Activated naive CD4-positive, alpha-beta T cell treated with anti-CD3 and anti-CD28 coated beads, Interleukin-2, amount 50 U/mL, for 24 hours (primary cell): Measurements from ENCODE around the gene CA6.
"Not testable (repeated sequence)": the region's sequence is repeated elsewhere in the genome, so short reads cannot be mapped to it uniquely, and the experiment has no call there.

ENCODE experiments used
- H3K27ac Mint-ChIP-seq: one replicate; pipeline ENCODE4 v1.8.0; 2021; ENCODE audit warnings: mild to moderate bottlenecking, mixed read lengths
- H3K27me3 Mint-ChIP-seq: one replicate; pipeline ENCODE4 v1.8.0; 2021; ENCODE audit warnings: mixed read lengths
- H3K36me3 Mint-ChIP-seq: one replicate; pipeline ENCODE4 v1.8.0; 2021; ENCODE audit warnings: mixed read lengths
- H3K4me1 Mint-ChIP-seq: one replicate; pipeline ENCODE4 v1.8.0; 2021; ENCODE audit warnings: mixed read lengths
- H3K4me3 Mint-ChIP-seq: one replicate; pipeline ENCODE4 v1.8.0; 2021; ENCODE audit warnings: mild to moderate bottlenecking, mixed read lengths
- H3K9me3 Mint-ChIP-seq: one replicate; pipeline ENCODE4 v1.8.0; 2021; ENCODE audit warnings: mixed read lengths

CA6 gene

DNA sequence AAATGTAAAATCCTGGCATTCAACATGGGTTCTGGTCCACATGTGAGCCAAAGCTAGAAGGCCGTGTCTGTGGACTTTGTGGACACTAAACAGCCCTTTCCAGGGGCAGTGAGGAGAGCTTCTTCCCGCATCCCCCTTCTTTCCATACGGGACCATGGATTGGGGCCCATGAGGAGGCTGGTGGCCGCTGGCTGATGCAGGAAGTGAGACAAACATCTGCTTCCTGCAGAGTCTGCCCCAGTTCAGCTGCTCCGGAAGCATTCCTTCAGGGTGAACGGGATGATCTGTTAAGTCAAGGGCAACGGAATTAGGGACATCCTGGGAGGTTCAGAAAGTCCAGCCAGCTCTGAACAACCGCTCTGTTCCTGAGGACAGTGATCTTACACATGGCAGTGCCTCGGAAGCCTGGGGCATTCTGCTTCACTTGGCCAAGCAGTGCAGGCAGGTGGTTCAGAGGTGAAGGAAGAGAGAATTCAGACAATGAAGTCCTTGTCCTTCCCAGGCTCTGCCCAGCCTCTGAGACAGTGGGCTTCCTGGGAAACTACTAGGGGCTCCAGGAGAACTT is 1.5 kb downstream of the CA6 start:
- no peak overlapping the region for H3K4me3 Mint-ChIP-seq
- H3K27me3 Mint-ChIP-seq = no peaks in the 10 kb centered on the region
- H3K27ac Mint-ChIP-seq = peak overlapping the region; percentile 93
- no peaks in the 10 kb centered on the region for H3K36me3 Mint-ChIP-seq
- peaks cover 82% of the 10 kb centered on the region for H3K4me1 Mint-ChIP-seq
- H3K9me3 Mint-ChIP-seq = no peaks in the 10 kb centered on the region

DNA sequence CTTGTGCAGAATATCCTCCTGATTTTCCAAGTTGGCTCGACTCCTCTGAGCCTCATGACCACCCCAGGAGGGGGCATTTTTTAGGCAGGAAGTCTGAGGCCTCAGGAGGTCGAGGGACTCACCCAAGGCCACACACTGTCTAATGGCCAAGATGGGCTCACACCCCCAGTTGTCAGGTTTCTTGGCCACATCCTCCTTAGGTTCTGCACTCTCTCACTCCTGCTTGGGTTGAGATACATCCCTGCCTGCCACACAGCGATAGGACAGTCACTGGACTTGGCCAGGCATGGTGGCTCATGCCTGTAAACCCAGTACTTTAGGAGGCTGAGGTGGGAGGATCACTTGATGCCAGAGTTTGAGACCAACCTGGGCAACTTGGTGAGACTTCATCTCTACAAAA is 4.6 kb downstream of the CA6 start:
- Mint-ChIP-seq H3K27ac (peak overlapping the region; percentile 23), H3K27me3 (no peaks in the 10 kb centered on the region), H3K4me3 (no peak overlapping the region), H3K36me3 (no peaks in the 10 kb centered on the region), H3K9me3 (no peaks in the 10 kb centered on the region), H3K4me1 (peaks cover 68% of the 10 kb centered on the region)

DNA sequence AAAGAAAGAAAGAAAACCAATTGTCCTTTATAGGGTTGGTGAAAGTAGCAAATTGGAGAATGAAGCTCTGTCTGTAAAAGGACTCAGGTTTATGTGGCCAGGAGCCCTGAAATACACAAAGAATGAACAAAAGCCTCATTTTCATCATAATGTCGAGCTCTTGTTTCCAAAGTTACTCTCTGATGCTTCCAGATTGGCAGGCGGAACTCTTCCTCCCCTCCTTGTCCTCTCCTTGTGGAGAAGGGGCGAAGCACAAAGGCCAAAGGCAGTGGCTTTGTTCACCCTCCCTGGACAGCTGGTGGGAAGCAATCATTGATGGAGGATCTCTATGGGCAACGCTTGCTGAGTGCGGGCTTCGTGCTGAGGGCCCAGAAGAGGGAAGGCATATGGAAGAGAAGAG is 5.6 kb downstream of the CA6 start:
- Mint-ChIP-seq H3K36me3 (no peaks in the 10 kb centered on the region), H3K27me3 (no peaks in the 10 kb centered on the region), H3K4me3 (no peak overlapping the region), H3K27ac (no peak overlapping the region), H3K9me3 (no peaks in the 10 kb centered on the region), H3K4me1 (peaks cover 67% of the 10 kb centered on the region)

DNA sequence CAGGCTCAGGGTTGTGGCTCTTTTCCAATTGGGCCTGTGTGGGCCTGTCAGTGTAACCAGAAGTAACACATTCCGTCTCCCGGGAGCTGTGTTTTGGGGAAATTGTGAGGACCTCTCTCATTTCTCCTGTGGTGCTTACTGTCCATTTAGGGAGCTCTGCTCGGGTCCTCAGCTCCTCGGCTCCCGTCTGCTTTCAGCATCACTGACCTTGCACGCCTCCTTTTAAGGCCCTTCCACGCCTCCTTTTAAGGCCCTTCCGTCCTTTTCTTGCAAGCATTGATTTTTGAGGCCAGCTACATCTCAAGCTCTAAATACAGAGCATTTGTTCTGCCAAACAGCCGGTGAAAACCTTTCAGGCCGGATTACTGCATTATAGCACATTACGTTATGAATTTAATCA is 9.7 kb downstream of the CA6 start:
- Mint-ChIP-seq H3K9me3 (no peaks in the 10 kb centered on the region), H3K4me1 (peaks cover 59% of the 10 kb centered on the region), H3K36me3 (peaks cover 9% of the 10 kb centered on the region), H3K27me3 (no peaks in the 10 kb centered on the region), H3K4me3 (no peak overlapping the region), H3K27ac (no peak overlapping the region)

DNA sequence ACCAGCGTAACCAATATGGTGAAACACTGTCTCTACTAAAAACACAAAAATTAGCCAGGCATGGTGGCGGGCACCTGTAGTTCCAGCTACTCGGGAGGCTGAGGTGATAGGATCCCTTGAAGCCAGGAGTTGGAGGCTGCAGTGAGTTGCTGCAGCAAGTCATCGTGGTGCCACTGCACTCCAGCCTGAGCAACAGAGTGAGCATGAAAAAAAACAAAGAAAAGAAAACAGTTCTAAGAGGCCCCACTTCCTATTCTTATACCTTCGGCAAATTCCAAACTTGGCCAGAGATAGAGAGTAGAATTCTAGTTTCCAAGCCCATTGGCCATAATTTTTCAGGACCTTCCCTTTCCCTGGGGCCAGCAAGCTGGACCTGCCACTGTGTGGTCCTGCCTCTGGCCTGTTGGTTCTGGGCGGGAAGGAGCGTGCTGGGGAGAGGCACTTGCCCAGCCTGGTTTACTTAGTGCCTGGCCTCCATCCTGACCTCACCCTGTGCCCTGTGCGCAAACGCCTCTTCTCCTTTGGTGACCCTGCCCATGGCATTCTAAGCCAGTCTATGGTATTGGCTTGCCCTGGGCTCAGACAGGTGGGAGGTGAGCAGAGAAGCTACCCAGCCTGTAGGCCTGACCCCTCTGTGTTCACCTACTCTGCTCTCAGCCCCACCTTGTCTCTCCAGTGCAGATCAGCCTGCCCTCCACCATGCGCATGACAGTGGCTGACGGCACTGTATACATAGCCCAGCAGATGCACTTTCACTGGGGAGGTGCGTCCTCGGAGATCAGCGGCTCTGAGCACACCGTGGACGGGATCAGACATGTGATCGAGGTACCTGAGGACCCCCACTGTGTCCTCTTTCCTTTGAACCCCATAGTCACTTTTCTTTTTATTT is 11.0 kb downstream of the CA6 start:
- Mint-ChIP-seq H3K4me3 (peak overlapping the region; percentile 11), H3K27ac (peak overlapping the region; percentile 90), H3K9me3 (no peaks in the 10 kb centered on the region), H3K27me3 (no peaks in the 10 kb centered on the region), H3K36me3 (peaks cover 14% of the 10 kb centered on the region), H3K4me1 (peaks cover 65% of the 10 kb centered on the region)

DNA sequence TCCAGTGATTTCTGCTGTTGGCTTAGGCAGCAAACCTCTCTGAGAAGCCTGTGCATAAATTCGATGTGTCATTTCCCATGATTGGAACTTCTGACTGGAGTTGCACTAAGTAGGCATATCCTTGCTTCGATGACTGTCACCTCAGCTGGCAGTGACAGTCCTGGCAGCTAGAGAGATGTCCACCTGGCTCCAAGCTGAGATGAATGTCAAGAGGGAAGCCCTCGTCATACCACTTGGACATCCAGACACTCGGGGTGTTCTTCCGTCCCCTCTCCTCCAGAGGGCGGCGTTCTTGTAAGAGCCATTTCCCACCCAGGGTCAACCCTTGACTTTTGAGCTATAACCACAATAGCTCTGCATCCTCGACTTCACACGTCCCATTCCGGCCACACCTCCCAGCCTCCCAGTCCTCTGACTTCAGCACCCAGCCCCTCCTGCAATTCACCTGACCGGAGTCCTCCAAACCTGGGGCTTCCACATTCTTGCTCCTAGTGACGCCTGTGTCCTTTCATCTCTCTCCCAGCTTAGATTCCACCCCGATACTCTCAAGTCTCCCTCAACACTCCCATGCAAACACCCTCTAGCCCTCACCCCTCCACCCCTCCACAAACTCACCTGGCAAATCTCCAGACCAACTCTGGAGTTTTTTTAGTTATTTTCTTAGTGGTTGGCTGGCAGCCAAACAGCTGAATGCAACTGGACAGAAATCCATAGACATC is 17.3 kb downstream of the CA6 start:
- Mint-ChIP-seq H3K36me3 (peaks cover 29% of the 10 kb centered on the region), H3K4me3 (peak overlapping the region; percentile 54), H3K9me3 (no peaks in the 10 kb centered on the region), H3K4me1 (peaks cover 82% of the 10 kb centered on the region), H3K27me3 (no peaks in the 10 kb centered on the region), H3K27ac (peak overlapping the region; percentile 89)

DNA sequence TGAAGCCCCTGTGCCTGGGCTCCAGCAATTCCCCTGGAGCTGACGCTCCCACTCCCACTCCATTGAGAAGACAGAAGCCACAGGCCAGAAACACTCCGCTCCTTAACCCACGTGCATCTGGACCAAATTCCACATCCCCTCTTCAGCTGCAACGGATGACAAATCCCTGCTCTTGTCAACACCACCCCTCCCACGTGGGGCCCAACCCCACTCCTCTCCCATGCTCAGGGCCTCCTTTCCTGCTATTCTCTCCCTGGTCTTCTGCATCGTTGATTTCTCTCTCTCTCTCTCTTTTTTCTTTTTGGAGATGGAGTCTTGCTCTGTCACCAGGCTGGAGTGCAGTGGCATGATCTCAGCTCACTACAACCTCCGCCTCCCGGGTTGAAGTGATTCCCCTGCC is 18.3 kb downstream of the CA6 start:
- H3K4me1 Mint-ChIP-seq = peaks cover 81% of the 10 kb centered on the region

DNA sequence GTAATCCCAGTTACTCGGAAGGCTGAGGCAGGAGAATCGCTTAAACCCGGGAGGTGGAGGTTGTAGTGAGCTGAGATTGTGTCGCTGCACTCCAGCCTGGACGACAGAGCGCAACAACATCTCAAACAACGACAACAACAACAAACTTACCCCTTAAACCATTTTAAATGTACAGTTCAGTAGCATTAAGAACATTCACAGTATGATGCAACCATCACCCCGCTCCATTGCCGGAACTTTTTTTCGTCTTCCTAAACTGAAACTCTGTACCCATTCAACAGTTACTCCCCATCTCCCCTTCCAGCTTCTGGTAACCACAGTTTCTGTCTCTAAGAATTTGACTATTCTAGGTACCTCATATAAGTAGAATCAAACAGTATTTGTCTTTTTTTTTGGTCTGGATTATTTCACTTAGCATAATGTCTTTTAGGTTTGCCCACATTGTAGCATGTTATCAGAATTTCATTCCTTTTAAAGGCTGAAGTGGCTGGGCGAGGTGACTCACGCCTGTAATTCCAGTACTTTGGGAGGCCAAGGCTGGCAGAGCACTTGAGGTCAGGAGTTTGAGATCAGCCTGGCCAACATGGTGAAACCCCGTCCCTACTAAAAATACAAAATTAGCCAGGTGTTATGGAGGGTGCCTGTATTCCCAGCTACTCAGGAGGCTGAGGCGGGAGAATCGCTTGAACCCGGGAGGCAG is 19.6 kb downstream of the CA6 start:
- H3K27ac Mint-ChIP-seq = peak overlapping the region; percentile 96
- H3K9me3 Mint-ChIP-seq = no peaks in the 10 kb centered on the region
- H3K4me1 Mint-ChIP-seq = peaks cover 84% of the 10 kb centered on the region
- no peaks in the 10 kb centered on the region for H3K27me3 Mint-ChIP-seq
- H3K36me3 Mint-ChIP-seq = peaks cover 21% of the 10 kb centered on the region
- peak overlapping the region; percentile 71 for H3K4me3 Mint-ChIP-seq

More for the DNA sequence above, 18.3 kb downstream of the CA6 start:
- H3K4me3 Mint-ChIP-seq = peak overlapping the region; percentile 71
- no peaks in the 10 kb centered on the region for H3K9me3 Mint-ChIP-seq
- H3K27ac Mint-ChIP-seq = peak overlapping the region; percentile 96
- H3K36me3 Mint-ChIP-seq = peaks cover 24% of the 10 kb centered on the region
- no peaks in the 10 kb centered on the region for H3K27me3 Mint-ChIP-seq

DNA sequence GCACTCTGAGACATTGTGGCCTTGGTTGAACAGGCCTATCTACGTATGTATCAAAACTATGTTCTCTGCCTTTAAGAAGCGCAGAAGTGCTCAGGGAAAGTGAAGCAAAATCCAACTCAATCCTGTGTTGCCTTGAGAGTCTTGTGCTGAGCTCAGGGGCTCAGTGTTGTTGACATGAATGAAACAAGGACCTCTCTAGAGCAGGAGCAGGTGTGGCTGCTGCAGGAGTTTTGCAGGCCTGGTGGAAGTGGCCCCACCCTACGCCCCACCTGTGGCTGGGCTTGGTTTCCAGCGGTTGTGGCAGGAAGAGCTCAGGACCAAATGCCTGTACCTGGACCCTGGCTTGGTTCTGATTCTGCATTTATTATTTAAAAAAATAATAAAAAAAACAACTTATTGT is 20.9 kb downstream of the CA6 start:
- H3K4me1 Mint-ChIP-seq = peaks cover 81% of the 10 kb centered on the region
- peaks cover 15% of the 10 kb centered on the region for H3K36me3 Mint-ChIP-seq
- peak overlapping the region; percentile 69 for H3K4me3 Mint-ChIP-seq
- no peaks in the 10 kb centered on the region for H3K27me3 Mint-ChIP-seq
- H3K27ac Mint-ChIP-seq = peak overlapping the region; percentile 86
- H3K9me3 Mint-ChIP-seq = no peaks in the 10 kb centered on the region

DNA sequence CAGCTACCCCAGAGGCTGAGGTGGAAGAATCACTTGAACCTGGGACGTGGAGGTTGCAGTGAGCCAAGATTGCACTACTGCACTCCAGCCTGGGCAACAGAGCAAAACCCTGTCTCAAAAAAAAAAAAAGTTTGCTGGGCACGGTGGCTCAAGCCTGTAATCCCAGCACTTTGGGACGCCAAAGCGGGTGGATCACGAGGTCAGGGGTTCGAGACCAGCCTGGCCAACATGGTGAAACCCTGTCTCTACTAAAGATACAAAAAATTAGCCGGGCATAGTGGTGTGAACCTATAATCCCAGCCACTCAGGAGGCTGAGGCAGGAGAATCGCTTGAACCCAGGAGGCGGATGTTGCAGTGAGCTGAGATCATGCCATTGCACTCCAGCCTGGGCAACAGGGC is 23.2 kb downstream of the CA6 start:
- peaks cover 82% of the 10 kb centered on the region for H3K4me1 Mint-ChIP-seq
- peak overlapping the region; percentile 90 for H3K27ac Mint-ChIP-seq
- H3K36me3 Mint-ChIP-seq = peaks cover 13% of the 10 kb centered on the region
- H3K4me3 Mint-ChIP-seq = peak overlapping the region; percentile 99
- H3K9me3 Mint-ChIP-seq, H3K27me3 Mint-ChIP-seq: not testable (repeated sequence)

DNA sequence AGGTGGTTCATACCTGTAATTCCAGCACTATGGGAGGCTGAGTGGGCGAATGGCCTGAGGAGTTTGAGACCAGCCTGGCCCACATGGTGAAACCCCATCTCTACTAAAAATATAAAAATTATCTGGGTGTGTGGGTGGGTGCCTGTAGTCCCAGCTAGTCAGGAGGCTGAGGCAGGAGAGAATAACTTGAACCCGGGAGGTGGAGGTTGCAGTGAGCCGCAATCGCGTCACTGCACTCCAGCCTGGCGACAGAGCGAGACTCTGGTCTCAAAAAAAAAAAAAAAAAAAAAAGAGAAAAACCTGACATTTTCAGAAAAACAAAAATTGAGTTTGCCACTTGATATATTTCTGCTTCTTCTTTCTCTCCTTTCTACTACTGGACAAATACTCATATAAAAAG is 24.3 kb downstream of the CA6 start:
- peak overlapping the region; percentile 90 for H3K27ac Mint-ChIP-seq
- no peaks in the 10 kb centered on the region for H3K9me3 Mint-ChIP-seq
- peak overlapping the region; percentile 99 for H3K4me3 Mint-ChIP-seq
- H3K36me3 Mint-ChIP-seq = peaks cover 5% of the 10 kb centered on the region
- no peaks in the 10 kb centered on the region for H3K27me3 Mint-ChIP-seq
- peaks cover 79% of the 10 kb centered on the region for H3K4me1 Mint-ChIP-seq

DNA sequence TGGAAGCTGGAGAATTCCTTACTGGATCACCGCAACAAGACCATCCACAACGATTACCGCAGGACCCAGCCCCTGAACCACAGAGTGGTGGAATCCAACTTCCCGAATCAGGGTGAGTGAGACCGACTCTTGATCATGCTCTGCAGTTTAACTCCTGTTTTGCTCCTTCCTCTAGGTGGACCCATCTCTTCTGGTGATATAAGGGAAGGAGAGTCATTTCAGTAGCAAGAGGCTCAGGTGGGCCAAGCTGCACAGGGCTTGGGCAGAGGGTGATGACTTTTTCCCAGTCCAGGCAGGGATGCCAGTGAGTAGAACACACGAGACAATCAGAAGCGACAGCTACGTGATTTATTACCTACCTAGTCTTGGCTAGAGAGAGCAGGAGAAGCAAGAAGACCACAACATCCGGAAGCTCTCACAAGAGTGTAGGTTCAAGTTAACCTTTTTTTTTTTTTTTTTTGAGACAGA is 25.2 kb downstream of the CA6 start:
- peaks cover 70% of the 10 kb centered on the region for H3K4me1 Mint-ChIP-seq
- peaks cover 2% of the 10 kb centered on the region for H3K36me3 Mint-ChIP-seq

DNA sequence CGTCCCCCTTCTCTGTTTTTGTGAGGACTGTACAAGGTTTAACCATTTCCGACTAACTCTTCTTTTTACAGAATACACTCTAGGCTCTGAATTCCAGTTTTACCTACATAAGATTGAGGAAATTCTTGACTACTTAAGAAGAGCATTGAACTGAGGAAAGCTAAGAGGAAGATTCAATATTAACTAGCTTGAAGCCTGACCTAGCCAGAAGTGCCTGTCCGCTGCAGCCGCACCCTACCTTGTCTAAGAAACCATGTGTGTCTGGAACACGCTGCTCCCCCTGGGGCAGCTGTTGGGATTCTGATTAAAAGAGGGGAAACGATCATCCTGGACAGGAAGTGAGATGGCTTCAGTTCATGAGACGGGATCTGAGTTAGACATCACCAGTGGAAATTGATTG is 28.9 kb downstream of the CA6 start:
- Mint-ChIP-seq H3K36me3 (no peaks in the 10 kb centered on the region), H3K27ac (no peak overlapping the region), H3K27me3 (no peaks in the 10 kb centered on the region), H3K4me3 (no peak overlapping the region), H3K4me1 (peaks cover 44% of the 10 kb centered on the region), H3K9me3 (no peaks in the 10 kb centered on the region)

More for the DNA sequence above, 25.2 kb downstream of the CA6 start:
- Mint-ChIP-seq H3K4me3 (peak overlapping the region; percentile 99), H3K27me3 (no peaks in the 10 kb centered on the region), H3K27ac (peak overlapping the region; percentile 98), H3K9me3 (no peaks in the 10 kb centered on the region)

DNA sequence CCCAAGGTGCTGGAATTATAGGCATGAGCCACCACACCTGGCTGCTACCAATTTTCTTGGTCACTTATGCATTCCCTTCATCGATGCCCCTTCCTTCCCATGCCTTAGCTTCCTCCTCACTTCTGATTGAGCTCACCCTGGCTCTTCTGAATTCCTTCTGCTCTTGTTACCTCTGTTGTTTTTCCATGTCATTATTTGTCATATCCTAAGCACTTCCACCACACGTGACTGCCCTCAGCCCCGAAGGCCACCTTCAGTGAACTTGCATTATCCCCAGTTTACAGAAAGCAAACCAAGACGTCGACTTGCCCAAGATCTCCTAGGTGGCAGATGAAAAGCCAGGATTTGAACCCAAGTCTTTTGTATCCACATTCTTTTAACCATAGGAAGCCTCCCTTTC is 30.7 kb downstream of the CA6 start:
- H3K27me3 Mint-ChIP-seq = no peaks in the 10 kb centered on the region
- H3K36me3 Mint-ChIP-seq = no peaks in the 10 kb centered on the region
- H3K4me1 Mint-ChIP-seq = peaks cover 33% of the 10 kb centered on the region
- no peaks in the 10 kb centered on the region for H3K9me3 Mint-ChIP-seq
- H3K4me3 Mint-ChIP-seq = no peak overlapping the region
- H3K27ac Mint-ChIP-seq = no peak overlapping the region

DNA sequence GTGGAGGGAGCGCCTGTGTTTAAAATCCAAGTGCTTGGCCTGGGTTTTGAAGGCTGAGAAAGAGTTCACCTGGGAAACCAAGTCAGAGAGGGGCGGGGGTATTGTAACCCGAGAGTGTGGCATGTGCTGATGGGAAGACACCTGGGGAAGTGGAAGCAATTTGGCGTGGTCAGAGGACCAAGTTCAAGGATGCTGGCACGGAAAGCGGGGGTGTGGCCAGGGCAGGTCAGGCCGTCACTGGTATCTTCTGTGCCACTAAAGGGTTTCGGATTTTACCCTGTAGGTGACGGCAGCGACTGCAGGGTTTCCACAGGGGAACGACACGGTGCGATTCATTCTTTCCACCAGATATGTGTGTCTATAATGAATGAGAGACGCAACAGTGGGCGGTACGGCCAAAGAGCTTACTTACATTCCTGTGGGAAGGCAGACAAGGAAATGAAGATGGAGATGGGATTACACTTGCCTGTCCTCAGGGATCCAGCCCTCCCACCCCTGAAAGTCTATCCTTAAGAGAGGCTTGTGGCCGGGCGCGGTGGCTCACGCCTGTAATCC is 31.3 kb downstream of the CA6 start:
- Mint-ChIP-seq H3K27me3 (no peaks in the 10 kb centered on the region), H3K27ac (no peak overlapping the region), H3K4me1 (peaks cover 29% of the 10 kb centered on the region), H3K36me3 (no peaks in the 10 kb centered on the region), H3K4me3 (no peak overlapping the region), H3K9me3 (no peaks in the 10 kb centered on the region)
